Naive B cell (primary cell): ENCODE results near the gene GSG1L2. TPM values are rescaled to one million over a fixed set of nuclear protein-coding genes. Genes with fewer than 3 reads are reported as not detected.

Source experiments
- ATAC-seq, 2 donors: fragments of 150-1000 bp; cut with Tn5 transposase; 2 replicates each; pipeline ENCODE4 v1.10.0; 2021; ENCODE audit warnings: low read depth in 2 of 2, mild to moderate bottlenecking in 2 of 2, moderate library complexity in 2 of 2
- DNase-seq: peaks from one replicate; pipeline ENCODE4 v3.0.0; 2022
- H3K27ac Mint-ChIP-seq, 6 donors: one replicate each; pipeline ENCODE4 v1.8.0; 2020 to 2022; ENCODE audit warnings: mild to moderate bottlenecking in 6 of 6, mixed read lengths in 6 of 6, moderate library complexity in 5 of 6, inconsistent platforms in 2 of 6
- H3K27me3 Mint-ChIP-seq, 3 donors: one replicate each; pipeline ENCODE4 v1.8.0; 2021 to 2022; ENCODE audit warnings: mixed read lengths in 3 of 3, mild to moderate bottlenecking in 1 of 3
- H3K36me3 Mint-ChIP-seq, 2 donors: one replicate each; pipeline ENCODE4 v1.8.0; 2020 to 2022; ENCODE audit warnings: mixed read lengths in 2 of 2, inconsistent platforms in 1 of 2, mild to moderate bottlenecking in 1 of 2
- H3K4me1 Mint-ChIP-seq, 3 donors: one replicate each; pipeline ENCODE4 v1.8.0; 2020 to 2022; ENCODE audit warnings: mixed read lengths in 3 of 3, inconsistent platforms in 1 of 3, mild to moderate bottlenecking in 1 of 3, moderate library complexity in 1 of 3
- H3K4me3 Mint-ChIP-seq, 8 donors: one replicate each; pipeline ENCODE4 v1.8.0; 2020 to 2022; ENCODE audit warnings: mild to moderate bottlenecking in 8 of 8, mixed read lengths in 8 of 8, moderate library complexity in 8 of 8, inconsistent platforms in 2 of 8
- H3K9me3 Mint-ChIP-seq, 7 donors: one replicate each; pipeline ENCODE4 v1.8.0; 2020 to 2022; ENCODE audit warnings: mixed read lengths in 7 of 7, mild to moderate bottlenecking in 5 of 7, inconsistent platforms in 2 of 7, moderate library complexity in 1 of 7
- polyA plus RNA-seq, 6 donors: library from polyadenylated mRNA; unstranded; fragments of 300-500 nt; fragmentation: Illumina TruSeq; gene quantifications; one replicate each; pipeline ENCODE4 v1.2.3, GENCODE V29; 2021; ENCODE audit warnings: low read depth in 6 of 6

Gene GSG1L2
- not detected for polyA plus RNA-seq

GRCh38 chr17:9821921-9822320 lies at the start of gene GSG1L2:
Gene GSG1L2, minus strand, starts transcription at chr17:9822079. Its CDS starts 8 bp downstream, at chr17:9822071.
- Mint-ChIP-seq H3K9me3 (peaks cover 0 to 5% (median 3%) of the 10 kb centered on the region in 7 donors), H3K27me3 (peaks cover 18 to 35% (median 32%) of the 10 kb centered on the region in 3 donors), H3K4me1 (no peaks in the 10 kb centered on the region), H3K27ac (no peak within 1 kb of the TSS), H3K4me3 (peak within 1 kb of the TSS in 1 of 8 donors; percentile 4), H3K36me3 (peaks cover 0 to 4% of the 10 kb centered on the region in 2 donors)
- ATAC-seq: no peak
- no peak for DNase-seq

- no peaks in the 10 kb centered on the region for H3K36me3 Mint-ChIP-seq
- H3K27me3 Mint-ChIP-seq: peaks cover 13 to 47% (median 21%) of the 10 kb centered on the region in 3 donors
- H3K4me3 Mint-ChIP-seq: no peak overlapping the region
Observed at GRCh38 chr17:9868552-9868951, 46.7 kb upstream of the GSG1L2 start.

GRCh38 chr17:9865586-9865985 lies 43.7 kb upstream of the GSG1L2 start:
- Mint-ChIP-seq H3K27me3 (peaks cover 14 to 38% (median 21%) of the 10 kb centered on the region in 3 donors), H3K4me1 (no peaks in the 10 kb centered on the region), H3K27ac (no peak overlapping the region), H3K4me3 (no peak overlapping the region), H3K9me3 (peaks cover 6 to 30% (median 10%) of the 10 kb centered on the region in 7 donors), H3K36me3 (no peaks in the 10 kb centered on the region)
- no peak for DNase-seq
- ATAC-seq: no peak

More at GRCh38 chr17:9868552-9868951, 46.7 kb upstream of the GSG1L2 start:
- no peak for ATAC-seq
- peaks cover 0 to 8% (median 3%) of the 10 kb centered on the region in 7 donors for H3K9me3 Mint-ChIP-seq
- H3K4me1 Mint-ChIP-seq: no peaks in the 10 kb centered on the region
- no peak overlapping the region for H3K27ac Mint-ChIP-seq
- no peak for DNase-seq

GRCh38 chr17:9862949-9863348 lies 41.1 kb upstream of the GSG1L2 start:
- no peak for DNase-seq
- Mint-ChIP-seq H3K9me3 (peaks cover 8 to 51% (median 16%) of the 10 kb centered on the region in 7 donors), H3K27me3 (peaks cover 10 to 21% (median 11%) of the 10 kb centered on the region in 3 donors), H3K4me3 (no peak overlapping the region), H3K4me1 (no peaks in the 10 kb centered on the region), H3K36me3 (no peaks in the 10 kb centered on the region), H3K27ac (no peak overlapping the region)
- no peak for ATAC-seq

- no peak overlapping the region for H3K27ac Mint-ChIP-seq
- DNase-seq (no peak), ATAC-seq (no peak)
- H3K9me3 Mint-ChIP-seq: peaks cover 8 to 58% (median 16%) of the 10 kb centered on the region in 7 donors
- no peaks in the 10 kb centered on the region for H3K36me3 Mint-ChIP-seq
- H3K4me1 Mint-ChIP-seq: no peaks in the 10 kb centered on the region
- H3K4me3 Mint-ChIP-seq: no peak overlapping the region
- H3K27me3 Mint-ChIP-seq: peaks cover 7 to 16% (median 14%) of the 10 kb centered on the region in 3 donors
Observed at GRCh38 chr17:9862220-9862619, 40.3 kb upstream of the GSG1L2 start.

GRCh38 chr17:9860851-9861250 lies 39.0 kb upstream of the GSG1L2 start:
- Mint-ChIP-seq H3K27ac (no peak overlapping the region), H3K4me3 (no peak overlapping the region), H3K27me3 (peaks cover 7 to 17% (median 16%) of the 10 kb centered on the region in 3 donors), H3K36me3 (no peaks in the 10 kb centered on the region), H3K4me1 (no peaks in the 10 kb centered on the region), H3K9me3 (peaks cover 8 to 62% (median 16%) of the 10 kb centered on the region in 7 donors)
- ATAC-seq (no peak), DNase-seq (no peak)

- DNase-seq (no peak), ATAC-seq (no peak)
- Mint-ChIP-seq H3K4me3 (no peak overlapping the region), H3K9me3 (peaks cover 5 to 62% (median 14%) of the 10 kb centered on the region in 7 donors), H3K4me1 (no peaks in the 10 kb centered on the region), H3K27me3 (peaks cover under 1 to 17% (median 8%) of the 10 kb centered on the region in 3 donors), H3K36me3 (no peaks in the 10 kb centered on the region), H3K27ac (no peak overlapping the region)
Observed at GRCh38 chr17:9859781-9860180, 37.9 kb upstream of the GSG1L2 start.

GRCh38 chr17:9855036-9855435 lies 33.2 kb upstream of the GSG1L2 start:
- DNase-seq: no peak
- Mint-ChIP-seq H3K27me3 (peaks cover 8 to 16% (median 9%) of the 10 kb centered on the region in 3 donors), H3K4me3 (no peak overlapping the region), H3K36me3 (no peaks in the 10 kb centered on the region), H3K9me3 (peaks cover 0 to 32% (median 7%) of the 10 kb centered on the region in 7 donors), H3K27ac (no peak overlapping the region), H3K4me1 (no peaks in the 10 kb centered on the region)
- no peak for ATAC-seq

- Mint-ChIP-seq H3K4me1 (no peaks in the 10 kb centered on the region), H3K9me3 (peaks cover 0 to 29% (median 7%) of the 10 kb centered on the region in 7 donors), H3K36me3 (no peaks in the 10 kb centered on the region), H3K27ac (no peak overlapping the region), H3K4me3 (peak overlapping the region in 1 of 8 donors; percentile 16), H3K27me3 (peaks cover 8 to 16% (median 9%) of the 10 kb centered on the region in 3 donors)
- DNase-seq (no peak), ATAC-seq (no peak)
Observed at GRCh38 chr17:9854255-9854654, 32.4 kb upstream of the GSG1L2 start.

GRCh38 chr17:9850151-9850550 lies 28.3 kb upstream of the GSG1L2 start:
- H3K27ac Mint-ChIP-seq: no peak overlapping the region
- peaks cover 0 to 6% (median 0%) of the 10 kb centered on the region in 7 donors for H3K9me3 Mint-ChIP-seq
- no peaks in the 10 kb centered on the region for H3K4me1 Mint-ChIP-seq
- no peak for DNase-seq
- ATAC-seq: no peak
- H3K27me3 Mint-ChIP-seq: peaks cover 9 to 29% (median 13%) of the 10 kb centered on the region in 3 donors
- H3K36me3 Mint-ChIP-seq: no peaks in the 10 kb centered on the region
- H3K4me3 Mint-ChIP-seq: no peak overlapping the region

- no peak for DNase-seq
- ATAC-seq: no peak
- Mint-ChIP-seq H3K4me3 (no peak overlapping the region), H3K4me1 (no peaks in the 10 kb centered on the region), H3K36me3 (no peaks in the 10 kb centered on the region), H3K27me3 (peaks cover 5 to 36% (median 24%) of the 10 kb centered on the region in 3 donors), H3K27ac (no peak overlapping the region), H3K9me3 (peaks cover 0 to 4% (median 0%) of the 10 kb centered on the region in 7 donors)
Observed at GRCh38 chr17:9845306-9845705, 23.4 kb upstream of the GSG1L2 start.

- DNase-seq (no peak), ATAC-seq (no peak)
- Mint-ChIP-seq H3K27me3 (peaks cover 8 to 41% (median 35%) of the 10 kb centered on the region in 3 donors), H3K36me3 (no peaks in the 10 kb centered on the region), H3K4me1 (no peaks in the 10 kb centered on the region), H3K4me3 (peak overlapping the region in 1 of 8 donors; percentile 57), H3K9me3 (peaks cover 0 to 9% (median 0%) of the 10 kb centered on the region in 7 donors), H3K27ac (no peak overlapping the region)
Observed at GRCh38 chr17:9844153-9844552, 22.3 kb upstream of the GSG1L2 start.

- Mint-ChIP-seq H3K27me3 (peaks cover 8 to 45% (median 42%) of the 10 kb centered on the region in 3 donors), H3K27ac (no peak overlapping the region), H3K4me1 (no peaks in the 10 kb centered on the region), H3K9me3 (peaks cover 0 to 14% (median 0%) of the 10 kb centered on the region in 7 donors), H3K4me3 (no peak overlapping the region), H3K36me3 (no peaks in the 10 kb centered on the region)
- ATAC-seq (no peak), DNase-seq (no peak)
Observed at GRCh38 chr17:9843152-9844010, 21.5 kb upstream of the GSG1L2 start.
